Neural cell (in vitro differentiated cells): ENCODE results near the gene DGLUCY. TPM values are rescaled to one million over a fixed set of nuclear protein-coding genes. Genes with fewer than 3 reads are reported as not detected.
"Not testable (repeated sequence)": the region's sequence is repeated elsewhere in the genome, so short reads cannot be mapped to it uniquely, and the experiment has no call there.

Experiments used
- H2AFZ ChIP-seq: fragments of 200-600, 300-800 bp; sonication (generic), shearing (Covaris generic); 2 replicates; pipeline ENCODE4 v1.6.0; 2014; ENCODE audit warnings: low read depth, mild to moderate bottlenecking, antibody characterized with exemption, low read length, moderate library complexity
- H3F3A ChIP-seq: fragments of 200-600 bp; shearing (Covaris generic); 2 replicates; pipeline ENCODE4 v1.6.1; 2016; ENCODE audit warnings: mild to moderate bottlenecking, moderate library complexity, mixed read lengths, antibody characterized with exemption, low read length; ENCODE audit not compliant: insufficient read depth, poor library complexity, severe bottlenecking
- H3K27ac ChIP-seq: fragments of 200-600, 300-800 bp; sonication (generic), shearing (Covaris generic); 2 replicates; pipeline ENCODE4 v1.5.1; 2014; ENCODE audit warnings: mild to moderate bottlenecking, low read length, moderate library complexity
- H3K27me3 ChIP-seq: fragments of 300-800, 200-600 bp; sonication (generic), shearing (Covaris generic); 2 replicates; pipeline ENCODE4 v1.6.0; 2014; ENCODE audit warnings: mild to moderate bottlenecking, low read depth, low read length, moderate library complexity; ENCODE audit not compliant: insufficient read depth
- H3K36me3 ChIP-seq: fragments of 300-800, 200-600 bp; sonication (generic), shearing (Covaris generic); 2 replicates; pipeline ENCODE4 v1.5.1; 2014; ENCODE audit warnings: mild to moderate bottlenecking, antibody characterized with exemption, low read length, moderate library complexity; ENCODE audit not compliant: insufficient read depth
- H3K4me2 ChIP-seq: fragments of 300-800, 200-600 bp; sonication (generic), shearing (Covaris generic); 2 replicates; pipeline ENCODE4 v1.6.0; 2014; ENCODE audit warnings: mild to moderate bottlenecking, low read length
- H3K4me3 ChIP-seq: fragments of 300-800, 200-600 bp; sonication (generic), shearing (Covaris generic); 2 replicates; pipeline ENCODE4 v1.5.1; 2014; ENCODE audit warnings: mild to moderate bottlenecking, low read length, moderate library complexity
- H3K79me2 ChIP-seq: fragments of 200-600 bp; shearing (Covaris generic); replicated peaks from 2 replicates; pipeline ENCODE4 v1.6.0; 2014; ENCODE audit warnings: mild to moderate bottlenecking, low read length, moderate library complexity; ENCODE audit not compliant: insufficient read depth
- H3K9ac ChIP-seq: fragments of 300-800, 200-600 bp; sonication (generic), shearing (Covaris generic); 2 replicates; pipeline ENCODE4 v1.6.1; 2016; ENCODE audit warnings: mild to moderate bottlenecking, low read length, mixed read lengths
- H3K9me2 ChIP-seq: fragments of 200-600 bp; shearing (Covaris generic); 2 replicates; pipeline ENCODE4 v1.6.1; 2016; ENCODE audit warnings: mild to moderate bottlenecking, low read length, mixed read lengths; ENCODE audit not compliant: insufficient read depth
- H3K9me3 ChIP-seq: fragments of 200-600, 300-800 bp; sonication (generic), shearing (Covaris generic); 2 replicates; pipeline ENCODE4 v1.6.1; 2016; ENCODE audit warnings: mild to moderate bottlenecking, mixed run types, low read length, moderate library complexity, mixed read lengths
- H4K20me1 ChIP-seq: fragments of 200-600 bp; shearing (Covaris generic); 2 replicates; pipeline ENCODE4 v1.6.1; 2016; ENCODE audit warnings: mild to moderate bottlenecking, mixed run types; ENCODE audit not compliant: insufficient read depth
- EP300 ChIP-seq: fragments of 450-650 bp; conservative IDR thresholded peaks from 2 replicates; pipeline ENCODE4 v1.6.1; 2014; ENCODE audit warnings: antibody characterized with exemption, mild to moderate bottlenecking, moderate library complexity; ENCODE audit not compliant: poor library complexity, severe bottlenecking
- EZH2 ChIP-seq: fragments of 200-600, 300-800 bp; shearing (Covaris generic), sonication (generic); IDR thresholded peaks from 2 replicates; pipeline ENCODE4 v1.6.1; 2014; ENCODE audit warnings: antibody characterized with exemption, low read length, borderline replicate concordance, mild to moderate bottlenecking; ENCODE audit not compliant: insufficient read depth, poor library complexity, severe bottlenecking
- MXI1 ChIP-seq: fragments of 450-650 bp; conservative IDR thresholded peaks from 2 replicates; pipeline ENCODE4 v1.6.1; 2014; ENCODE audit warnings: antibody characterized with exemption, mild to moderate bottlenecking; ENCODE audit not compliant: poor library complexity, severe bottlenecking
- POLR2AphosphoS5 ChIP-seq: IDR thresholded peaks from 2 replicates; pipeline ENCODE4 v1.6.1; 2012
- RAD21 ChIP-seq: fragments of 450-650 bp; conservative IDR thresholded peaks from 2 replicates; pipeline ENCODE4 v1.6.1; 2014; ENCODE audit warnings: antibody characterized with exemption, mild to moderate bottlenecking, moderate library complexity
- SMC3 ChIP-seq: fragments of 450-650 bp; conservative IDR thresholded peaks from 2 replicates; pipeline ENCODE4 v1.6.1; 2014; ENCODE audit warnings: antibody characterized with exemption, mild to moderate bottlenecking, moderate library complexity; ENCODE audit not compliant: poor library complexity
- TAF1 ChIP-seq: IDR thresholded peaks from 2 replicates; pipeline ENCODE4 v1.6.1; 2012; ENCODE audit warnings: low read depth
- polyA plus RNA-seq: library from polyadenylated mRNA; depleted of rRNA; stranded (reverse); fragments of >200 nt; gene quantifications from 2 replicates; pipeline ENCODE4 v1.2.3, GENCODE V29; 2014
- TF ChIP-seq, protein P1 (sequence below): fragments of 450-650 bp; IDR thresholded peaks from 2 replicates; pipeline ENCODE4 v1.5.1; 2014; ENCODE audit warnings: antibody characterized with exemption, mild to moderate bottlenecking, moderate library complexity; ENCODE audit not compliant: poor library complexity, severe bottlenecking
- TF ChIP-seq, protein P2 (sequence below): IDR thresholded peaks from 2 replicates; pipeline ENCODE4 v1.6.1; 2012; ENCODE audit warnings: borderline replicate concordance

DGLUCY gene
- polyA plus RNA-seq, 1 donor from 2014 or later, result 30.5 TPM

DNA sequence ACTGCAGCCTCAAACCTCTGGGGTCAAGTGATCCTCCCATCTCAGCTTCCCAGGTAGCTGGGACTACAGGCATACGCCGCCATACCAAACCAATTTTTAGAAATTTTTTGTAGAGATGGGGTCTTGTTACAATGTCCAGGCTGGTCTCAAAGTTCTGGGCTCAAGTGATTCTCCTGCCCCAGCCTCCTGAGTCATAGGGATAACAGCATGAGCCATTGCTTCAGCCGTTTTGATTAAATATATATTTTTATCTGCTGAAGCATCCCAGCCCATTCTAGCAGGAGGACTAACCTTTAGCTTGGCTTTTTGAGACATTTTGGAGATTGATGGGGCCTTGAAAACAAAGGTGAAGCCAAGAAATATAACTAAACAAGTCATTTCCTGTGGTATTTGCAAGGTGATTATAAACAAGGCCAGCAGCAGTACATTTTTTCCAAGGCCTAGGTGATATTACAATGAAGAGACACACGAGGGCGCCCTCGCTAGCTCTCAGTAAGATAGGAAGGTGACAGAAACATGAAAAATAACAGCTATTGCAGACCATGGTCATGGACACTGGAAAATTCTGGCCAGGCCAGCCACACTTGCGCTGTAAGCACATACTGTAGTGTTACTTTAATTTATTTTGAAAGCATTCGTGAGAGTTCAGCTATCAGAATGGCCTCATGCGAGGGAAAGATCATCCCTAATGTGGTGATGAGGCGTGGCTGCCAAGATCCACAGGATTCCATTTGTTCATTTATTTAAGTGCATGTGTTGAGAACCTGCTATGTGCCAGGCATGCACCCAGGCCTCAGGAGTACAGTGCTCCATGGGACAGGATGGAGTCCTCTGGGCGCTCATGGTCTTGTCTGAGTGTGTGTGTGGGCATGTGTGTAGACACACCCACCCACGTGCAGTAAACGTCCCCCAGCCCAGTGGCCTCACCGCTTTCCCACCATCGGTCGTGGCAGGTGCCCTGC is 63.5 kb downstream of the DGLUCY start:
- Histone ChIP-seq H3F3A (no peaks in the 10 kb centered on the region), H3K27me3 (no peaks in the 10 kb centered on the region), H3K36me3 (no peaks in the 10 kb centered on the region), H3K9me3 (no peaks in the 10 kb centered on the region), H3K4me2 (no peak overlapping the region), H3K9me2 (no peaks in the 10 kb centered on the region), H3K79me2 (no peaks in the 10 kb centered on the region), H3K9ac (peak overlapping the region; percentile 29), H2AFZ (no peak overlapping the region), H3K27ac (no peak overlapping the region), H3K4me3 (no peak overlapping the region), H4K20me1 (no peaks in the 10 kb centered on the region)
- TF ChIP-seq, protein P1, sequence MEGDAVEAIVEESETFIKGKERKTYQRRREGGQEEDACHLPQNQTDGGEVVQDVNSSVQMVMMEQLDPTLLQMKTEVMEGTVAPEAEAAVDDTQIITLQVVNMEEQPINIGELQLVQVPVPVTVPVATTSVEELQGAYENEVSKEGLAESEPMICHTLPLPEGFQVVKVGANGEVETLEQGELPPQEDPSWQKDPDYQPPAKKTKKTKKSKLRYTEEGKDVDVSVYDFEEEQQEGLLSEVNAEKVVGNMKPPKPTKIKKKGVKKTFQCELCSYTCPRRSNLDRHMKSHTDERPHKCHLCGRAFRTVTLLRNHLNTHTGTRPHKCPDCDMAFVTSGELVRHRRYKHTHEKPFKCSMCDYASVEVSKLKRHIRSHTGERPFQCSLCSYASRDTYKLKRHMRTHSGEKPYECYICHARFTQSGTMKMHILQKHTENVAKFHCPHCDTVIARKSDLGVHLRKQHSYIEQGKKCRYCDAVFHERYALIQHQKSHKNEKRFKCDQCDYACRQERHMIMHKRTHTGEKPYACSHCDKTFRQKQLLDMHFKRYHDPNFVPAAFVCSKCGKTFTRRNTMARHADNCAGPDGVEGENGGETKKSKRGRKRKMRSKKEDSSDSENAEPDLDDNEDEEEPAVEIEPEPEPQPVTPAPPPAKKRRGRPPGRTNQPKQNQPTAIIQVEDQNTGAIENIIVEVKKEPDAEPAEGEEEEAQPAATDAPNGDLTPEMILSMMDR, result peak; percentile 95
- peak; percentile 94 for TF ChIP-seq RAD21
- TF ChIP-seq TAF1, result no peak
- peak; percentile 94 for TF ChIP-seq SMC3

DNA sequence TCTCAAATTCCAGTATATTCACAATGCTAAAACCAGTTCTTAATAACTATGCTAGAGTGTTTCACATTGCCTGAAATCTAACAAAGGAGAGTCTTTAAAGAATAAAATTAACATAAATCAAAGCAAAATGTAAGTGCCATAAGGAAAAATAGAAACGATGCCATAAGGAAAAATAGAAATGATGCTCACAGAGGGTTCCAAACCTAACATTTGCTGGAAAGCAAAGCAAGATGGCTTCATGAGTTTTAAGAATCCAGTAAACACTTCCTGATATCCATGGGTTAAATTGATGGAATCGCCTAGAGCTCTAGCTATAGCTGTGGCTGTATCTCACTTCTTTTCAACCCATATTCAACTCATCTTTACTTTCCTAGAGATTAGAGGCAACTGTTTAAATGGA is 66.7 kb downstream of the DGLUCY start:
- no peaks in the 10 kb centered on the region for H3F3A ChIP-seq

DNA sequence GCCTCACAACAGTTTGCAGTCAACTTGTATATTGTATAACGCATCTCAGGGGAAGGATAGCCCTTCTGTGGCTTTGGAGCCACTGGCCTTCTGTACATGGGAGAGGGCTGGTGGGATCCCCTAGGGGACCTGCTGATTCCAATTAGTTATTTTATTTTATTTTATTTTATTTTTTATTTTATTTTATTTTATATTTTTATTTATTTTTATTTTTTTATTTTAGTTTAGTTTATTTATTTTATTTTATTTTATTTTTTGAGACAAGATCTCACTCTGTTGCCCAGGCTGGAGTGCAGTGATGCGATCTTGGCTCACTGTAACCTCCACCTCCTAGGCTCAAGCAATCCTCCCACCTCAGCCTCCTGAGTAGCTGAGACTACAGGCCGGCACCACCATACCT is 68.9 kb downstream of the DGLUCY start:
- H3K27me3 ChIP-seq, H3K9me2 ChIP-seq: not testable (repeated sequence)

More for the DNA sequence above, 66.7 kb downstream of the DGLUCY start:
- H3K36me3 ChIP-seq, result no peaks in the 10 kb centered on the region
- H3K27me3 ChIP-seq, result no peaks in the 10 kb centered on the region
- no peaks in the 10 kb centered on the region for H3K9me2 ChIP-seq
- H3K4me2 ChIP-seq, result no peak overlapping the region
- no peaks in the 10 kb centered on the region for H4K20me1 ChIP-seq
- no peaks in the 10 kb centered on the region for H3K9me3 ChIP-seq
- H2AFZ ChIP-seq, result no peak overlapping the region
- TF ChIP-seq SMC3, result no peak
- no peaks in the 10 kb centered on the region for H3K79me2 ChIP-seq
- H3K27ac ChIP-seq, result no peak overlapping the region
- H3K9ac ChIP-seq, result no peak overlapping the region
- H3K4me3 ChIP-seq, result no peak overlapping the region

DNA sequence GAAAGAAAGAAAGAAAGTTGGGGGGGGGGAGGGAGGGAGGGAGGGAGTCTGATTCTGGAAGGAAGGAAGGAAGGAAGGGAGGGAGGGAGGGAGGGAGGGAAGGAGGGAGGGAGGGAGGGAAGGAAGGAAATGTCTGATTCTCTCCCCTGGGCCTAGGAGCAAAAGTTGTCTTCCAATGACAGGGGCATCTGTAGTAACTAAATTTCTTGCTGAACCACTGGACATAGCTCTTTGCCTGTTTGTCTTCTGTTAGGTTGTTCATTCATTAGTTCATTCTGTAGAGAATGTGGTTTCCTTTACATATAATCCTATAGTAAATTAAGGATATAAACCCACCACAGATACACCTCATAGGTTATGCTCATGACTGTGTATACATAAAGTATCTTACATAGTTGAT is 70.7 kb downstream of the DGLUCY start:
- Histone ChIP-seq H3K9ac (no peak overlapping the region), H2AFZ (no peak overlapping the region), H4K20me1 (no peaks in the 10 kb centered on the region), H3K27ac (no peak overlapping the region), H3K9me2 (no peaks in the 10 kb centered on the region), H3K4me3 (no peak overlapping the region), H3K4me2 (no peak overlapping the region), H3F3A (no peaks in the 10 kb centered on the region), H3K36me3 (no peaks in the 10 kb centered on the region), H3K9me3 (no peaks in the 10 kb centered on the region), H3K27me3 (no peaks in the 10 kb centered on the region), H3K79me2 (no peaks in the 10 kb centered on the region)
- no peak for TF ChIP-seq RAD21
- no peak for TF ChIP-seq POLR2AphosphoS5
- no peak for TF ChIP-seq TAF1
- no peak for TF ChIP-seq EZH2
- no peak for TF ChIP-seq MXI1
- TF ChIP-seq, protein P1, result no peak
- TF ChIP-seq EP300, result no peak
- no peak for TF ChIP-seq SMC3
- TF ChIP-seq, protein P2, sequence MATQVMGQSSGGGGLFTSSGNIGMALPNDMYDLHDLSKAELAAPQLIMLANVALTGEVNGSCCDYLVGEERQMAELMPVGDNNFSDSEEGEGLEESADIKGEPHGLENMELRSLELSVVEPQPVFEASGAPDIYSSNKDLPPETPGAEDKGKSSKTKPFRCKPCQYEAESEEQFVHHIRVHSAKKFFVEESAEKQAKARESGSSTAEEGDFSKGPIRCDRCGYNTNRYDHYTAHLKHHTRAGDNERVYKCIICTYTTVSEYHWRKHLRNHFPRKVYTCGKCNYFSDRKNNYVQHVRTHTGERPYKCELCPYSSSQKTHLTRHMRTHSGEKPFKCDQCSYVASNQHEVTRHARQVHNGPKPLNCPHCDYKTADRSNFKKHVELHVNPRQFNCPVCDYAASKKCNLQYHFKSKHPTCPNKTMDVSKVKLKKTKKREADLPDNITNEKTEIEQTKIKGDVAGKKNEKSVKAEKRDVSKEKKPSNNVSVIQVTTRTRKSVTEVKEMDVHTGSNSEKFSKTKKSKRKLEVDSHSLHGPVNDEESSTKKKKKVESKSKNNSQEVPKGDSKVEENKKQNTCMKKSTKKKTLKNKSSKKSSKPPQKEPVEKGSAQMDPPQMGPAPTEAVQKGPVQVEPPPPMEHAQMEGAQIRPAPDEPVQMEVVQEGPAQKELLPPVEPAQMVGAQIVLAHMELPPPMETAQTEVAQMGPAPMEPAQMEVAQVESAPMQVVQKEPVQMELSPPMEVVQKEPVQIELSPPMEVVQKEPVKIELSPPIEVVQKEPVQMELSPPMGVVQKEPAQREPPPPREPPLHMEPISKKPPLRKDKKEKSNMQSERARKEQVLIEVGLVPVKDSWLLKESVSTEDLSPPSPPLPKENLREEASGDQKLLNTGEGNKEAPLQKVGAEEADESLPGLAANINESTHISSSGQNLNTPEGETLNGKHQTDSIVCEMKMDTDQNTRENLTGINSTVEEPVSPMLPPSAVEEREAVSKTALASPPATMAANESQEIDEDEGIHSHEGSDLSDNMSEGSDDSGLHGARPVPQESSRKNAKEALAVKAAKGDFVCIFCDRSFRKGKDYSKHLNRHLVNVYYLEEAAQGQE, result no peak

More for the DNA sequence above, 68.9 kb downstream of the DGLUCY start:
- H4K20me1 ChIP-seq, H2AFZ ChIP-seq, H3K9ac ChIP-seq, H3F3A ChIP-seq, H3K36me3 ChIP-seq, H3K9me3 ChIP-seq, H3K4me2 ChIP-seq, H3K4me3 ChIP-seq, H3K27ac ChIP-seq, H3K79me2 ChIP-seq: not testable (repeated sequence)
